Rectal smooth muscle tissue (tissue), 1 donor: ENCODE results near the gene AZU1.
"Not testable (repeated sequence)": the region's sequence is repeated elsewhere in the genome, so short reads cannot be mapped to it uniquely, and the experiment has no call there.

Experiments used
- H3K27ac ChIP-seq: one replicate; pipeline ENCODE4 v1.7.0; 2013; ENCODE audit warnings: low read depth, low read length, inconsistent platforms
- H3K27me3 ChIP-seq: one replicate; pipeline ENCODE4 v1.7.0; 2013; ENCODE audit warnings: low read length; ENCODE audit not compliant: control insufficient read depth, insufficient read depth
- H3K36me3 ChIP-seq: one replicate; pipeline ENCODE4 v1.7.0; 2013; ENCODE audit warnings: low read length; ENCODE audit not compliant: control insufficient read depth, insufficient read depth
- H3K4me1 ChIP-seq: one replicate; pipeline ENCODE4 v1.7.0; 2013; ENCODE audit warnings: low read length; ENCODE audit not compliant: control insufficient read depth, insufficient read depth
- H3K4me3 ChIP-seq: one replicate; pipeline ENCODE4 v1.7.0; 2013; ENCODE audit warnings: low read length
- H3K9ac ChIP-seq: one replicate; pipeline ENCODE4 v1.7.0; 2013; ENCODE audit warnings: low read length

Gene AZU1

DNA sequence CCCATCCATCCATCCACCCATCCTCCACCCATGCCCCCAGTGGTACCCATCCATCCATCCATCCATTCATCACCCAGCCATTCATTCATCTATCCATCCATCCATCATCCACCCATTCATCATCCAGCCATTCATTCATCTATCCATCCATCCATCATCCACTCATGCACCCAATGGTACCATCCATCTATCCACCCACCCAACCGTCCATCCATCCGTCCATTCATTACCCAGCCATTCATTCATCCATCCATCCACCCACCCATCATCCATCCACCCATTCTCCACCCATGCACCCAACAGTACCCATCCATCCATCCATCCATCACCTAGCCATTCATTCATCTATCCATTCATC lies 11.2 kb upstream of the AZU1 start:
- no peak overlapping the region for H3K27ac ChIP-seq
- no peak overlapping the region for H3K9ac ChIP-seq
- no peaks in the 10 kb centered on the region for H3K4me1 ChIP-seq
- no peaks in the 10 kb centered on the region for H3K27me3 ChIP-seq
- no peak overlapping the region for H3K4me3 ChIP-seq
- H3K36me3 ChIP-seq = peaks cover 5% of the 10 kb centered on the region

- H3K4me1 ChIP-seq, H3K36me3 ChIP-seq, H3K27me3 ChIP-seq, H3K4me3 ChIP-seq, H3K27ac ChIP-seq, H3K9ac ChIP-seq: not testable (repeated sequence)
Observed at GRCh38 chr19:820212-820611, 7.4 kb upstream of the AZU1 start.

DNA sequence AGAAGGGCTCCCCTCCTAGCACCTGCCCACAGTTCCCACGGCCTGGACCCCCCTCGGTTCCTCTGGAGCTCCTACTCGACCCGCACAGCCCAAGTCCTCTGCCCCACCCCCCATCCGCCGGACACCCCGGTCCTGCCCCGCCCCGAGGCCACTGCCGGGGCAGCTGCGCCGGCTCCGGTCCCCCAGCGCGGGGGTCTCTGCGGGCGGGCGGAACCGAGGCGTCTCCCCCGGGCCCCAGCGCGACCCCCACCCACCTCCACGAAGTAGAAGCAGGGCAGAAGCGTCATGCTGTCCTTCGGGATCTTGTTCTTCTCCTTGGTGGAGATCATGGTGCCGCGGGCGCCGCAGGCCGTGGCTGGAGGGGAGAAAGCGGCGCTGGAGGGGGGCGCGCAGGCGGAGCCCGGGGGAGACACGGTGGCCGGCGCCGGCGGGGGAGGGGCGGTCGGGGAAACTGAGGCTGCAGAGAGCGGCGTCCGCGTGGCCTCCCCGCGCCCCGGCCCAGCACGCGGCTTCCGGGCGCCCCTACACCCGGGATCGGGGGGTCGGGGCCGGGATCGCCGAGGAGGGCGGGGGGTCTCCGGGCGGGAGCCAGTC lies 6.3 kb upstream of the AZU1 start:
- Histone ChIP-seq H3K27ac (no peak overlapping the region), H3K9ac (no peak overlapping the region), H3K36me3 (no peaks in the 10 kb centered on the region), H3K27me3 (peaks cover 6% of the 10 kb centered on the region), H3K4me1 (no peaks in the 10 kb centered on the region), H3K4me3 (no peak overlapping the region)

- Histone ChIP-seq H3K27ac (no peak within 1 kb of the TSS), H3K4me1 (no peaks in the 10 kb centered on the region), H3K9ac (no peak within 1 kb of the TSS), H3K36me3 (no peaks in the 10 kb centered on the region), H3K4me3 (no peak within 1 kb of the TSS), H3K27me3 (peaks cover 6% of the 10 kb centered on the region)
Observed at GRCh38 chr19:821825-822503, 5.7 kb upstream of the AZU1 start, which contains the start of gene PLPPR3. TSS of gene PLPPR3 (minus strand) at chr19:821955. CDS start at chr19:821559, 396 bp downstream.

GRCh38 chr19:823565-824121 lies 4.0 kb upstream of the AZU1 start:
- no peak overlapping the region for H3K9ac ChIP-seq
- no peak overlapping the region for H3K4me3 ChIP-seq
- H3K27ac ChIP-seq = no peak overlapping the region
- H3K36me3 ChIP-seq = no peaks in the 10 kb centered on the region
- peaks cover 6% of the 10 kb centered on the region for H3K27me3 ChIP-seq
- no peaks in the 10 kb centered on the region for H3K4me1 ChIP-seq

GRCh38 chr19:824885-825284 lies 2.8 kb upstream of the AZU1 start:
- Histone ChIP-seq H3K27ac (no peak overlapping the region), H3K4me1 (no peaks in the 10 kb centered on the region), H3K9ac (no peak overlapping the region), H3K27me3 (peaks cover 9% of the 10 kb centered on the region), H3K4me3 (no peak overlapping the region), H3K36me3 (no peaks in the 10 kb centered on the region)

DNA sequence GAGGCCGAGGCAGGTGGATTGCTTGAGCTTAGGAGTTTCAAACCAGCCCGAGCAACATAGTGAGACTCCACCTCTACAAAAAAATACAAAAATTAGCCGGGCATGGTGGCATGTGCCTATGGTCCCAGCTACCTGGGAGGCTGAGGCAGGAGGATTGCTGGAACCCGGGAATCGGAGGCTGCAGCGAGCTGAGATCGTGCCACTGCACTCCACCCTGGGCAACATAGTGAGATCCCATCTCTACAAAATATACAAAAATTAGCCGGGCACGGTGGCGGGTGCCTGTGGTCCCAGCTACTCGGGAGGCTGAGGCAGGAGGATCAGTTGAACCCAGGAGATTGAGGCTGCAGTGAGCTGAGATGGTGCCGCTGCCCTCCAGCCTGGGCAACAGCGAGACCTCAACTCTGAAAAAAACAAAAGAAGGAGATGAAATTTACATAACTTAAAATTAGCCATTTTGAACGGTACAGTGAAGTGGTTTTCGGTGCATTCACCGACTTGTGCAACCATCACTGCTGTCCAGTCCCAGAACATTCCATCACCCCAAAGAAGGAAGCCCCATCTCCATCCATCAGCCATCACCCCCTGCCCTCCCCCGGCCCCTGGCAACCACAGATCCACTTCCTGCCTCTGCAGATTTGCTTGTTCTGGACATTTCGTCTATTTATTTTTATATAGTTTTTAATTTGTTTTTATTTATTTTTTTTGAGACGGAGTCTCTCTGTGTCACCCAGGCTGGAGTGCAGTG lies 1.6 kb upstream of the AZU1 start:
- H3K36me3 ChIP-seq = no peaks in the 10 kb centered on the region
- H3K9ac ChIP-seq = no peak overlapping the region
- no peak overlapping the region for H3K27ac ChIP-seq
- H3K4me3 ChIP-seq = no peak overlapping the region
- peaks cover 9% of the 10 kb centered on the region for H3K27me3 ChIP-seq
- H3K4me1 ChIP-seq = no peaks in the 10 kb centered on the region

GRCh38 chr19:827314-827709 lies 325 bp upstream of the AZU1 start:
- Histone ChIP-seq H3K27me3 (peaks cover 17% of the 10 kb centered on the region), H3K4me1 (no peaks in the 10 kb centered on the region), H3K27ac (no peak overlapping the region), H3K4me3 (no peak overlapping the region), H3K9ac (no peak overlapping the region), H3K36me3 (no peaks in the 10 kb centered on the region)

DNA sequence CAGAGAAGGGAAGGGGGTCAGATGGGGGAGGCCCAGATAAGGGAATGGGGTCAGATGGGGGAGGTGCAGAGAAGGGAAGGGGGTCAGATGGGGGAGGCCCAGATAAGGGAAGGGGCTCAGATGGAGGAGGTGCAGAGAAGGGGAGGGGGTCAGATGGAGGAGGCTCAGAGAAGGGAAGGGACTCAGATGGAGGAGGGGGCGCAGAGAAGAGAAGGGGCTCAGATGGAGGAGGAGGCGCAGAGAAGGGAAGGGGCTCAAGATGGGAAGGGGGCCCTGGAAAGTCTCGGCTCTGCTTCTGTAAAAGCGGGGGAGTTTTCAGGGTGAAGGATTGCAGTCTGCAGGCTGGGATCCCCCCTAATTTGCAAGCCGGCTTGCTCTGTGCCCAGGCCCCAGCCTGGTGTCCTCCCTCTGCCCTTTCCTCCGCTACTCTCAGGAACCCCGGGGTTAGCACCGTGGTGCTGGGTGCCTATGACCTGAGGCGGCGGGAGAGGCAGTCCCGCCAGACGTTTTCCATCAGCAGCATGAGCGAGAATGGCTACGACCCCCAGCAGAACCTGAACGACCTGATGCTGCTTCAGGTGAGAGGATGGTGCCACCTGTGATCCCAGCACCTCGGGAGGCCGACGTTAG lies 1.6 kb downstream of the AZU1 start:
- H3K9ac ChIP-seq = no peak overlapping the region
- peaks cover 11% of the 10 kb centered on the region for H3K27me3 ChIP-seq
- H3K27ac ChIP-seq = no peak overlapping the region
- no peaks in the 10 kb centered on the region for H3K4me1 ChIP-seq
- no peak overlapping the region for H3K4me3 ChIP-seq
- no peaks in the 10 kb centered on the region for H3K36me3 ChIP-seq

- H3K4me3 ChIP-seq = no peak overlapping the region
- H3K4me1 ChIP-seq = no peaks in the 10 kb centered on the region
- H3K9ac ChIP-seq = no peak overlapping the region
- peaks cover 17% of the 10 kb centered on the region for H3K27me3 ChIP-seq
- no peaks in the 10 kb centered on the region for H3K36me3 ChIP-seq
- H3K27ac ChIP-seq = no peak overlapping the region
Observed at GRCh38 chr19:831407-832369, 4.1 kb downstream of the AZU1 start.

DNA sequence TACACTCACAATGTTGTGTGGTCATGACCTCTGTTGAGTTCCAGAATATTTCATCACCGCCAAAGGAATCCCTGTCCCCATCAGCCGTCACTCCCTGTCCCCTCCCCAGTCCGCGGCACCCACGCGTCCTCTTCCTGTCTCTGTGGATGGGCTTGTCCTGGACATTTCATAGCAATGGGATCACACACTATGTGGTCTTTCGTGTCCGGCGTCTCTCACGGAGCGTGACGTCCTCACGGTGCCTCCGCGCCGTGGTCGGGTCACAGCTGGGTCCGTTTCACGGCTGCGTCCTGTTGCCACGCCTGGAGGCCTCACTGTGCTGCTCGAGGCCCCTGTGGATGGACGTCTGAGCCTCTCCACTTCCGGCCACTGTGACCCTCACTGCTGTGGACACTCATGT lies 6.6 kb downstream of the AZU1 start:
- no peak overlapping the region for H3K27ac ChIP-seq
- peaks cover 21% of the 10 kb centered on the region for H3K27me3 ChIP-seq
- no peaks in the 10 kb centered on the region for H3K4me1 ChIP-seq
- H3K4me3 ChIP-seq = no peak overlapping the region
- H3K36me3 ChIP-seq = no peaks in the 10 kb centered on the region
- H3K9ac ChIP-seq = no peak overlapping the region
